Upper lobe of left lung (tissue), 6 donors: ENCODE results near the gene DDX55. TPM values are rescaled to one million over a fixed set of nuclear protein-coding genes. Genes with fewer than 3 reads are reported as not detected.

Source experiments
- ATAC-seq, 2 donors: fragments of 200-7000 bp; cut with Tn5 transposase; one replicate each; pipeline ENCODE4 v1.9.1; 2022; ENCODE audit warnings: mild to moderate bottlenecking in 2 of 2, moderate library complexity in 2 of 2; ENCODE audit not compliant: low FRiP score in 2 of 2
- DNase-seq, 2 donors: peaks; one replicate each; pipeline ENCODE4 v3.0.0-alpha.2; 2019 to 2020
- H3K27ac ChIP-seq, 4 donors: fragments of 200-600 bp; sonication (generic); one replicate each; pipeline ENCODE4 v1.5.1; 2016 to 2019
- H3K27me3 ChIP-seq, 4 donors: fragments of 200-600 bp; sonication (generic); one replicate each; pipeline ENCODE4 v1.5.1; 2017 to 2019
- H3K36me3 ChIP-seq, 4 donors: fragments of 200-600 bp; sonication (generic); one replicate each; pipeline ENCODE4 v1.5.1; 2016 to 2019
- H3K4me1 ChIP-seq, 4 donors: fragments of 200-600 bp; sonication (generic); one replicate each; pipeline ENCODE4 v1.5.1; 2018 to 2019
- H3K4me3 ChIP-seq, 4 donors: fragments of 200-600 bp; sonication (generic); one replicate each; pipeline ENCODE4 v1.5.1; 2017 to 2019; ENCODE audit warnings: mild to moderate bottlenecking in 2 of 4, moderate library complexity in 1 of 4
- H3K9me3 ChIP-seq, 4 donors: fragments of 200-600 bp; sonication (generic); one replicate each; pipeline ENCODE4 v1.5.1; 2018 to 2019
- CTCF ChIP-seq, 6 experiments: fragments of 450-650 bp in 4 of 6; fragments of 200-600 bp in 2 of 6; sonication (generic) in 2 of 6; IDR thresholded peaks; one replicate each; pipeline ENCODE4 v1.5.1; 2016 to 2019; ENCODE audit warnings: antibody characterized with exemption in 6 of 6
- EP300 ChIP-seq, 4 donors: sonication (generic); formaldehyde crosslinking; IDR thresholded peaks; one replicate each; pipeline ENCODE4 v1.5.1; 2017; ENCODE audit warnings: antibody characterized with exemption in 4 of 4, control low read depth in 2 of 4
- POLR2A ChIP-seq, 4 donors: fragments of 450-650 bp; IDR thresholded peaks; one replicate each; pipeline ENCODE4 v1.5.1; 2016 to 2017; ENCODE audit warnings: antibody characterized with exemption in 4 of 4, mild to moderate bottlenecking in 2 of 4
- POLR2AphosphoS5 ChIP-seq, 2 donors: sonication (generic); formaldehyde crosslinking; IDR thresholded peaks; one replicate each; pipeline ENCODE4 v1.5.1; 2017; ENCODE audit warnings: antibody characterized with exemption in 2 of 2
- WGBS, 2 donors: methylation state at CpG; one replicate each; pipeline ENCODE4 v1.1.5; 2017 to 2018; 5-methylcytosine and 5-hydroxymethylcytosine counted together
- total RNA-seq, 6 donors: library from RNA; depleted of rRNA in 4 of 6; stranded (reverse); fragments of >200 nt in 4 of 6; gene quantifications; one replicate each; pipeline versions ENCODE4 v1.1.0 to v1.2.1, GENCODE V29; 2016 to 2021
- donor health status: DM: no; HTN: no; CAD: no; lungs with moderate emphysema.
- donor health status: DM: no; HTN: yes; CAD: no; lungs with severe emphysema.

DDX55 gene
- total RNA-seq, 6 donors from 2014 or later = 18.0 to 57.5 (median 28.4) TPM

- no peaks in the 10 kb centered on the region for H3K27me3 ChIP-seq
- H3K4me3 ChIP-seq = no peak overlapping the region
- no peaks in the 10 kb centered on the region for H3K9me3 ChIP-seq
- TF ChIP-seq POLR2A (IDR thresholded peaks at IDR 0.05) = no peak
- no peak for TF ChIP-seq POLR2AphosphoS5 (IDR thresholded peaks at IDR 0.05)
- no peak for TF ChIP-seq EP300 (IDR thresholded peaks at IDR 0.05)
- no peak for TF ChIP-seq CTCF (IDR thresholded peaks at IDR 0.05)
- 87 to 88% methylated on average over 15 of the region's 15 CpGs for WGBS, 2 donors
- DNase-seq (no peak), ATAC-seq (no peak)
- no peaks in the 10 kb centered on the region for H3K4me1 ChIP-seq
- H3K27ac ChIP-seq = no peak overlapping the region
- peaks cover 53 to 100% (median 80%) of the 10 kb centered on the region in 4 donors for H3K36me3 ChIP-seq
Measured at GRCh38 chr12:123621619-123622530, 20.0 kb downstream of the DDX55 start.

GRCh38 chr12:123633379-123634141, 31.7 kb downstream of the DDX55 start, which contains the start of the genes EIF2B1 and GTF2H3:
TSS of gene EIF2B1 (minus strand) at chr12:123633686. CDS start at chr12:123633557, 129 bp downstream.
TSS of gene GTF2H3 (plus strand) at chr12:123633829. CDS start at chr12:123633860, 31 bp downstream.
- Histone ChIP-seq H3K27me3 (no peaks in the 10 kb centered on the region), H3K4me1 (peaks cover 9 to 20% (median 16%) of the 10 kb centered on the region in 4 donors), H3K27ac (peak within 1 kb of the TSS; percentile 82 to 88 (median 84)), H3K9me3 (no peaks in the 10 kb centered on the region), H3K4me3 (peak within 1 kb of the TSS; percentile 86 to 98 (median 94)), H3K36me3 (peaks cover 19 to 35% (median 27%) of the 10 kb centered on the region in 4 donors)
- WGBS, 2 donors = 1% methylated on average over 12 to 42 of the region's 52 CpGs
- DNase-seq (peak; percentile 96 to 99), ATAC-seq (peak; percentile 98 to 99)
- TF ChIP-seq POLR2AphosphoS5 (IDR thresholded peaks at IDR 0.05) (peak; percentile 97 to 98), CTCF (IDR thresholded peaks at IDR 0.05) (peak in 1 of 6 experiments; percentile 24), POLR2A (IDR thresholded peaks at IDR 0.05) (peak in 2 of 4 donors; percentile 79 to 83), EP300 (IDR thresholded peaks at IDR 0.05) (peak in 1 of 4 donors; percentile 71)

- no peaks in the 10 kb centered on the region for H3K27me3 ChIP-seq
- H3K9me3 ChIP-seq = no peaks in the 10 kb centered on the region
- peak overlapping the region; percentile 86 to 98 (median 94) for H3K4me3 ChIP-seq
- H3K36me3 ChIP-seq = peaks cover 16 to 29% (median 23%) of the 10 kb centered on the region in 4 donors
- DNase-seq (no peak), ATAC-seq (no peak)
- TF ChIP-seq EP300 (IDR thresholded peaks at IDR 0.05) (no peak), POLR2AphosphoS5 (IDR thresholded peaks at IDR 0.05) (no peak), POLR2A (IDR thresholded peaks at IDR 0.05) (no peak), CTCF (IDR thresholded peaks at IDR 0.05) (no peak)
- WGBS, 2 donors = 14 to 21% methylated on average over 19 of the region's 19 CpGs
- peaks cover 9 to 20% (median 16%) of the 10 kb centered on the region in 4 donors for H3K4me1 ChIP-seq
- peak overlapping the region; percentile 82 to 88 (median 84) for H3K27ac ChIP-seq
Measured at GRCh38 chr12:123634142-123634561, 32.3 kb downstream of the DDX55 start.

GRCh38 chr12:123643911-123644310, 42.0 kb downstream of the DDX55 start:
- peaks cover 0 to 76% (median 26%) of the 10 kb centered on the region in 4 donors for H3K36me3 ChIP-seq
- no peak for ATAC-seq
- 82 to 95% methylated on average over 7 of the region's 7 CpGs for WGBS, 2 donors

More at GRCh38 chr12:123643911-123644310, 42.0 kb downstream of the DDX55 start:
- H3K27me3 ChIP-seq = no peaks in the 10 kb centered on the region
- no peaks in the 10 kb centered on the region for H3K4me1 ChIP-seq
- no peaks in the 10 kb centered on the region for H3K9me3 ChIP-seq
- no peak overlapping the region for H3K4me3 ChIP-seq
- DNase-seq = peak in 1 of 2 donors; percentile 35
- TF ChIP-seq EP300 (IDR thresholded peaks at IDR 0.05) (no peak), POLR2AphosphoS5 (IDR thresholded peaks at IDR 0.05) (no peak), CTCF (IDR thresholded peaks at IDR 0.05) (no peak), POLR2A (IDR thresholded peaks at IDR 0.05) (no peak)
- H3K27ac ChIP-seq = peak overlapping the region in 1 of 4 donors; percentile 41
